Right atrium auricular region (tissue), 2 donors: ENCODE measurements around the gene GTF2IRD1. TPM values are rescaled to one million over a fixed set of nuclear protein-coding genes. Genes with fewer than 3 reads are reported as not detected.

Experiments
- DNase-seq: peaks from one replicate; pipeline ENCODE4 v3.0.0-alpha.2; 2019; ENCODE audit warnings: low spot score
- H3K27ac ChIP-seq, 2 donors: fragments of 200-600 bp; sonication (generic); 1 replicate in 1 of 2; 2 replicates in 1 of 2; pipeline ENCODE4 v1.5.1; 2016 to 2019
- H3K27me3 ChIP-seq, 2 donors: fragments of 200-600 bp; sonication (generic); one replicate each; pipeline versions ENCODE4 v1.5.1 to v1.6.0; 2017 to 2019
- H3K36me3 ChIP-seq: fragments of 200-600 bp; sonication (generic); one replicate; pipeline ENCODE4 v1.5.1; 2016
- H3K4me1 ChIP-seq, 2 donors: fragments of 200-600 bp; sonication (generic); one replicate each; pipeline versions ENCODE4 v1.5.1 to v1.6.0; 2017 to 2019
- H3K4me3 ChIP-seq, 2 donors: fragments of 200-600 bp; sonication (generic); 1 replicate in 1 of 2; 2 replicates in 1 of 2; pipeline ENCODE4 v1.5.1; 2017 to 2019; ENCODE audit warnings: mild to moderate bottlenecking in 1 of 2, moderate library complexity in 1 of 2
- H3K9me3 ChIP-seq, 2 donors: fragments of 200-600 bp; sonication (generic); one replicate each; pipeline ENCODE4 v1.5.1; 2019
- CTCF ChIP-seq, 2 donors: fragments of 200-600 bp; sonication (generic); IDR thresholded peaks; one replicate each; pipeline ENCODE4 v1.5.1; 2019; ENCODE audit warnings: antibody characterized with exemption in 2 of 2
- total RNA-seq, 2 donors: library from RNA; depleted of rRNA; stranded (reverse); fragments of >200 nt; gene quantifications; one replicate each; pipeline ENCODE4 v1.1.0, GENCODE V29; 2016

Gene GTF2IRD1
- total RNA-seq, 2 donors from 2014 or later = 15.6 to 16.5 TPM

GRCh38 chr7:74569501-74570075 is 115.9 kb downstream of the GTF2IRD1 start:
- Histone ChIP-seq H3K27ac (no peak overlapping the region), H3K27me3 (no peaks in the 10 kb centered on the region), H3K4me3 (no peak overlapping the region), H3K36me3 (no peaks in the 10 kb centered on the region), H3K4me1 (no peaks in the 10 kb centered on the region), H3K9me3 (no peaks in the 10 kb centered on the region)
- TF ChIP-seq CTCF (IDR thresholded peaks at IDR 0.05) = no peak
- DNase-seq = no peak

GRCh38 chr7:74570533-74571156 is 116.9 kb downstream of the GTF2IRD1 start:
- no peak overlapping the region for H3K27ac ChIP-seq
- H3K4me3 ChIP-seq = no peak overlapping the region
- no peaks in the 10 kb centered on the region for H3K9me3 ChIP-seq
- H3K36me3 ChIP-seq = no peaks in the 10 kb centered on the region
- no peaks in the 10 kb centered on the region for H3K27me3 ChIP-seq
- no peaks in the 10 kb centered on the region for H3K4me1 ChIP-seq
- DNase-seq = no peak
- TF ChIP-seq CTCF (IDR thresholded peaks at IDR 0.05) = no peak

GRCh38 chr7:74572301-74572979 is 118.7 kb downstream of the GTF2IRD1 start:
- H3K9me3 ChIP-seq = no peaks in the 10 kb centered on the region
- DNase-seq = no peak
- no peaks in the 10 kb centered on the region for H3K36me3 ChIP-seq
- no peaks in the 10 kb centered on the region for H3K4me1 ChIP-seq
- H3K27ac ChIP-seq = peak overlapping the region; percentile 56 to 61
- no peak for TF ChIP-seq CTCF (IDR thresholded peaks at IDR 0.05)
- no peaks in the 10 kb centered on the region for H3K27me3 ChIP-seq
- no peak overlapping the region for H3K4me3 ChIP-seq

GRCh38 chr7:74573512-74573911 is 119.8 kb downstream of the GTF2IRD1 start:
- no peak for TF ChIP-seq CTCF (IDR thresholded peaks at IDR 0.05)
- H3K27ac ChIP-seq = peak overlapping the region in 1 of 2 donors; percentile 61
- H3K27me3 ChIP-seq = no peaks in the 10 kb centered on the region
- H3K36me3 ChIP-seq = no peaks in the 10 kb centered on the region
- no peak overlapping the region for H3K4me3 ChIP-seq
- no peaks in the 10 kb centered on the region for H3K4me1 ChIP-seq
- no peak for DNase-seq
- H3K9me3 ChIP-seq = no peaks in the 10 kb centered on the region

GRCh38 chr7:74575083-74575784 is 121.5 kb downstream of the GTF2IRD1 start:
- Histone ChIP-seq H3K27me3 (no peaks in the 10 kb centered on the region), H3K9me3 (no peaks in the 10 kb centered on the region), H3K4me3 (no peak overlapping the region), H3K36me3 (no peaks in the 10 kb centered on the region), H3K27ac (no peak overlapping the region), H3K4me1 (peaks cover 0 to 6% of the 10 kb centered on the region in 2 donors)
- no peak for TF ChIP-seq CTCF (IDR thresholded peaks at IDR 0.05)
- DNase-seq = no peak
